ENCODE measurements around the gene ESRRB. TPM values are rescaled to one million over a fixed set of nuclear protein-coding genes. Genes with fewer than 3 reads are reported as not detected.

Gene ESRRB
- total RNA-seq, 1 donor from 2014 or later = 0.11 TPM

GRCh38 chr14:76419399-76419798 lies 43.5 kb downstream of the ESRRB start:
- TF ChIP-seq, protein P1, sequence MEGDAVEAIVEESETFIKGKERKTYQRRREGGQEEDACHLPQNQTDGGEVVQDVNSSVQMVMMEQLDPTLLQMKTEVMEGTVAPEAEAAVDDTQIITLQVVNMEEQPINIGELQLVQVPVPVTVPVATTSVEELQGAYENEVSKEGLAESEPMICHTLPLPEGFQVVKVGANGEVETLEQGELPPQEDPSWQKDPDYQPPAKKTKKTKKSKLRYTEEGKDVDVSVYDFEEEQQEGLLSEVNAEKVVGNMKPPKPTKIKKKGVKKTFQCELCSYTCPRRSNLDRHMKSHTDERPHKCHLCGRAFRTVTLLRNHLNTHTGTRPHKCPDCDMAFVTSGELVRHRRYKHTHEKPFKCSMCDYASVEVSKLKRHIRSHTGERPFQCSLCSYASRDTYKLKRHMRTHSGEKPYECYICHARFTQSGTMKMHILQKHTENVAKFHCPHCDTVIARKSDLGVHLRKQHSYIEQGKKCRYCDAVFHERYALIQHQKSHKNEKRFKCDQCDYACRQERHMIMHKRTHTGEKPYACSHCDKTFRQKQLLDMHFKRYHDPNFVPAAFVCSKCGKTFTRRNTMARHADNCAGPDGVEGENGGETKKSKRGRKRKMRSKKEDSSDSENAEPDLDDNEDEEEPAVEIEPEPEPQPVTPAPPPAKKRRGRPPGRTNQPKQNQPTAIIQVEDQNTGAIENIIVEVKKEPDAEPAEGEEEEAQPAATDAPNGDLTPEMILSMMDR (IDR thresholded peaks at IDR 0.05) = no peak
- intact Hi-C loops (cut with micrococcal nuclease) = no loop called here
- POLR2A ChIA-PET = no interaction called here

DNA sequence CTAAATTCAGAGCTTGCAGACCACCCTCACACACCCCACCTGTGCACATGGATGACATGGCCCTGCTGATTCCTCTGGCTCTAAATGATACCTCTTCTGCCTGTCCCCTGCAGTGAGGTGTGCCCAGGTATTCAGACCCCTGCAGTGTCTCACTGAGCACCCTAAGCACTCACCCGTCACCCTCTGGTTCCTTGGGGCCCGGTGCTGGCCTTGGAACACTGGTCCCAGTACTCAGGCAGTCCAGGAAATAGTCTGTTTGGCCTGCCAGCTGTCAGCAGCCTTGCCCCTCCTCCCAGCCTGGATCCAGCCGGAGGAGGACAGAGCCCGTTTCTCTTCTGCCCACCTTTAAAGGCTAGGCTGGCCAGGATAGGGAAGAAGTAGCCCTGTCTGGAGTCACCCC lies 44.9 kb downstream of the ESRRB start:
- TF ChIP-seq, protein P1 (IDR thresholded peaks at IDR 0.05) = no peak
- no peaks in the 10 kb centered on the region for H3K9me3 Mint-ChIP-seq
- ChIA-PET POLR2A (no interaction called here), CTCF (no interaction called here)
- intact Hi-C loops (cut with micrococcal nuclease) = no loop called here
- no peak overlapping the region for H3K4me3 Mint-ChIP-seq
- DNase-seq = no peak
- H3K27me3 Mint-ChIP-seq = peaks cover 14% of the 10 kb centered on the region
- H3K27ac Mint-ChIP-seq = no peak overlapping the region
- no peaks in the 10 kb centered on the region for H3K36me3 Mint-ChIP-seq (ENCODE audit: low read depth)
- H3K4me1 Mint-ChIP-seq = no peaks in the 10 kb centered on the region
- ATAC-seq (ENCODE audit: low read depth) = no peak

More at GRCh38 chr14:76419399-76419798, 43.5 kb downstream of the ESRRB start:
- H3K27me3 Mint-ChIP-seq = peaks cover 22% of the 10 kb centered on the region
- ATAC-seq (ENCODE audit: low read depth) (no peak), DNase-seq (no peak)
- no peak overlapping the region for H3K4me3 Mint-ChIP-seq
- H3K36me3 Mint-ChIP-seq (ENCODE audit: low read depth) = no peaks in the 10 kb centered on the region
- CTCF ChIA-PET = no interaction called here
- no peaks in the 10 kb centered on the region for H3K9me3 Mint-ChIP-seq
- H3K27ac Mint-ChIP-seq = no peak overlapping the region
- no peaks in the 10 kb centered on the region for H3K4me1 Mint-ChIP-seq

DNA sequence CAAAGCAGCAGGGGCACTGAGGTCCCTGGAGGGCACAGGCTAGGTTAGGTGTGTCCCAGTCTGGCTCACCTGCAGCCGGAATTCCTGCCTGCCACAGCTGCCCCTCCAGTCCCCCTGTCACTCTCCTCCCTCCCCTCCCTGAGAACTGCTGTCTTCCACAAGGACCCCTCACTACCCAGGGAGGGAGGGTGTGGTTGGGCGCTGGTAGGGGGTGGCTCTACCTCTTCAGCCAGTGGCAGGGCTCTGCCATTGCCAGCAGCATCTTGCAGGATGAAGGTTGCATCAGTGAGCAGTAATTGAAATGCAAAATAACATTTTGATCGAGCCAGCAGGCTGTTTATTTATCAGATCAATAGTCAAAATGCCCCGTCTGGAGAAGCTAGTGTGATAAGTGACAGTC lies 45.7 kb downstream of the ESRRB start:
- H3K27me3 Mint-ChIP-seq = peaks cover 18% of the 10 kb centered on the region
- no peak overlapping the region for H3K27ac Mint-ChIP-seq
- H3K4me3 Mint-ChIP-seq = no peak overlapping the region
- H3K9me3 Mint-ChIP-seq = no peaks in the 10 kb centered on the region
- TF ChIP-seq, protein P1 (IDR thresholded peaks at IDR 0.05) = no peak
- intact Hi-C loops (cut with micrococcal nuclease) = no loop called here
- ChIA-PET POLR2A (no interaction called here), CTCF (no interaction called here)
- H3K4me1 Mint-ChIP-seq = no peaks in the 10 kb centered on the region
- DNase-seq (no peak), ATAC-seq (ENCODE audit: low read depth) (no peak)
- H3K36me3 Mint-ChIP-seq (ENCODE audit: low read depth) = no peaks in the 10 kb centered on the region

DNA sequence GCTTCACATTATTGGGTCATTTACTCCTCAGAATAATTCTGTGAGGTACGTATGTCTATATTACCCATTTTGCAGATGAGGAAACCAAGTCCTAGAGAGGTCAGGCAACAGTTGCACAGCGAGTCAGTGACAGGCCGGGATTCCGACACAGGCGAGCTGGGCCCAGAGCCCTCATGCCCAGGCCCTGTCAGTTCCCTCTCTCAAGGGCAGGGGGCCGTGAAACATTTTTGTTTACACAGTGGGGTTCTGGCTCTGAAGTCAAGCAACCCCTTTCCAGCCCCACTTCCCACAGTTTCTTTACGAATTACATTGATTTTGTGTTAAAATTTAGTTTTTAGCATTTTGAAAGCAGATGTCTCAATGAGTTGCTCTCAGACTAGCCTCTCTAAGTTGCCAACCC lies 46.7 kb downstream of the ESRRB start:
- Mint-ChIP-seq H3K36me3 (ENCODE audit: low read depth) (no peaks in the 10 kb centered on the region), H3K27ac (no peak overlapping the region), H3K4me3 (no peak overlapping the region)

GRCh38 chr14:76423534-76423933 lies 47.6 kb downstream of the ESRRB start:
- CTCF ChIA-PET = no interaction called here
- ATAC-seq (ENCODE audit: low read depth) (no peak), DNase-seq (no peak)
- Mint-ChIP-seq H3K4me3 (no peak overlapping the region), H3K27me3 (peaks cover 11% of the 10 kb centered on the region), H3K9me3 (no peaks in the 10 kb centered on the region), H3K36me3 (ENCODE audit: low read depth) (no peaks in the 10 kb centered on the region), H3K4me1 (no peaks in the 10 kb centered on the region), H3K27ac (no peak overlapping the region)
- intact Hi-C loops (cut with micrococcal nuclease) = no loop called here
- POLR2A ChIA-PET = no interaction called here
- TF ChIP-seq, protein P1 (IDR thresholded peaks at IDR 0.05) = no peak

More for the DNA sequence above, 46.7 kb downstream of the ESRRB start:
- POLR2A ChIA-PET = no interaction called here
- intact Hi-C loops (cut with micrococcal nuclease) = no loop called here
- Mint-ChIP-seq H3K27me3 (peaks cover 11% of the 10 kb centered on the region), H3K4me1 (no peaks in the 10 kb centered on the region), H3K9me3 (no peaks in the 10 kb centered on the region)
- CTCF ChIA-PET = no interaction called here
- TF ChIP-seq, protein P1 (IDR thresholded peaks at IDR 0.05) = no peak
- DNase-seq = no peak
- no peak for ATAC-seq (ENCODE audit: low read depth)
